Common myeloid progenitor, CD34-positive (primary cell): ENCODE data around the gene TMEM37.

Experiments used
- CTCF ChIA-PET: fragments of 350-600 bp; sonication (Branson Sonifier 250); formaldehyde crosslinking; loops from one replicate; lab custom pipeline; 2021; ENCODE audit warnings: antibody characterized with exemption; lab: Charles Lee
- POLR2A ChIA-PET: fragments of 350-600 bp; sonication (Branson Sonifier 250); formaldehyde crosslinking; loops from one replicate; lab custom pipeline; 2021; ENCODE audit warnings: antibody characterized with exemption; lab: Charles Lee
- DNase-seq, 3 donors: peaks; one replicate each; pipeline versions ENCODE4 v3.0.0 to v3.0.0-alpha.2; 2013
- H3K27ac ChIP-seq, 2 experiments: 1 replicate in 1 of 2; 2 replicates in 1 of 2; pipeline ENCODE4 v1.7.0; 2013; ENCODE audit warnings: inconsistent platforms in 2 of 2, low read length in 2 of 2, mild to moderate bottlenecking in 2 of 2, low read depth in 1 of 2, moderate library complexity in 1 of 2; ENCODE audit not compliant: severe bottlenecking in 2 of 2, insufficient read depth in 1 of 2, poor library complexity in 1 of 2
- H3K27me3 ChIP-seq, 5 experiments: replicated peaks in 2 of 5; 1 replicate in 3 of 5; 2 replicates in 2 of 5; pipeline versions ENCODE4 v1.6.1 to v1.7.0; 2013; ENCODE audit warnings: low read length in 4 of 5, mild to moderate bottlenecking in 2 of 5, moderate library complexity in 2 of 5, inconsistent platforms in 1 of 5; ENCODE audit not compliant: insufficient read depth in 5 of 5, control insufficient read depth in 4 of 5
- H3K36me3 ChIP-seq, 4 experiments: 1 replicate in 2 of 4; 2 replicates in 2 of 4; pipeline versions ENCODE4 v1.6.1 to v1.7.0; 2013; ENCODE audit warnings: low read length in 3 of 4, control low read depth in 1 of 4, mild to moderate bottlenecking in 1 of 4; ENCODE audit not compliant: control insufficient read depth in 4 of 4, insufficient read depth in 4 of 4
- H3K4me1 ChIP-seq, 4 experiments: 1 replicate in 3 of 4; 2 replicates in 1 of 4; pipeline versions ENCODE4 v1.6.1 to v1.7.1; 2013; ENCODE audit warnings: low read length in 3 of 4, mild to moderate bottlenecking in 3 of 4, control low read depth in 1 of 4, inconsistent platforms in 1 of 4, moderate library complexity in 1 of 4; ENCODE audit not compliant: control insufficient read depth in 4 of 4, insufficient read depth in 4 of 4; ENCODE audit errors: control extremely low read depth in 1 of 4
- H3K4me3 ChIP-seq, 7 experiments: 1 replicate in 4 of 7; 2 replicates in 3 of 7; pipeline versions ENCODE4 v1.5.1 to v1.7.0; 2013; ENCODE audit warnings: mild to moderate bottlenecking in 7 of 7, low read length in 6 of 7, moderate library complexity in 6 of 7, inconsistent platforms in 2 of 7, low read depth in 2 of 7, control low read depth in 1 of 7; ENCODE audit not compliant: insufficient read depth in 4 of 7, control insufficient read depth in 1 of 7; ENCODE audit errors: extremely low read depth in 1 of 7
- H3K9me3 ChIP-seq, 5 experiments: 1 replicate in 4 of 5; 2 replicates in 1 of 5; pipeline versions ENCODE4 v1.6.1 to v1.7.1; 2013; ENCODE audit warnings: low read length in 4 of 5, mild to moderate bottlenecking in 2 of 5, inconsistent platforms in 1 of 5, low read depth in 1 of 5, moderate library complexity in 1 of 5; ENCODE audit not compliant: control insufficient read depth in 4 of 5, insufficient read depth in 2 of 5; ENCODE audit errors: control extremely low read depth in 1 of 5
- WGBS: methylation state at CpG from one replicate; pipeline ENCODE4 v1.1.5; 2013; ENCODE audit not compliant: insufficient coverage; 5-methylcytosine and 5-hydroxymethylcytosine counted together

The TMEM37 gene

GRCh38 chr2:119439574-119440500 lies 8.2 kb downstream of the TMEM37 start:
- H3K4me1 ChIP-seq: no peaks in the 10 kb centered on the region
- WGBS: 90% methylated on average over 14 of the region's 15 CpGs
- no peak overlapping the region for H3K4me3 ChIP-seq
- H3K9me3 ChIP-seq: no peaks in the 10 kb centered on the region
- ChIA-PET CTCF (interaction anchor here (1.5 kb wide), 1 partner anchor 22 kb away, joined by 3 read pairs; no protein-coding TSS in a partner anchor), POLR2A (no interaction called here)
- H3K27me3 ChIP-seq: no peaks in the 10 kb centered on the region
- no peak overlapping the region for H3K27ac ChIP-seq
- no peak for DNase-seq
- H3K36me3 ChIP-seq: no peaks in the 10 kb centered on the region

- no peak overlapping the region for H3K4me3 ChIP-seq
- H3K4me1 ChIP-seq: no peaks in the 10 kb centered on the region
- no peak overlapping the region for H3K27ac ChIP-seq
- H3K27me3 ChIP-seq: no peaks in the 10 kb centered on the region
- ChIA-PET POLR2A (no interaction called here), CTCF (no interaction called here)
- H3K36me3 ChIP-seq: no peaks in the 10 kb centered on the region
- WGBS: 89% methylated on average over 1 of the region's 1 CpG
- no peaks in the 10 kb centered on the region for H3K9me3 ChIP-seq
- DNase-seq: no peak
Observed at GRCh38 chr2:119440501-119440870, 8.8 kb downstream of the TMEM37 start.

- Histone ChIP-seq H3K27me3 (no peaks in the 10 kb centered on the region), H3K36me3 (no peaks in the 10 kb centered on the region), H3K27ac (no peak overlapping the region), H3K4me3 (no peak overlapping the region), H3K9me3 (no peaks in the 10 kb centered on the region), H3K4me1 (no peaks in the 10 kb centered on the region)
- ChIA-PET POLR2A (no interaction called here), CTCF (interaction anchor here (1.2 kb wide), 1 partner anchor 31 kb away, joined by 3 read pairs; no protein-coding TSS in a partner anchor)
- no peak for DNase-seq
- 100% methylated on average over 3 of the region's 4 CpGs for WGBS
Observed at GRCh38 chr2:119440873-119441272, 9.2 kb downstream of the TMEM37 start.

- 96% methylated on average over 6 of the region's 8 CpGs for WGBS
- CTCF ChIA-PET: interaction anchor here (1.2 to 1.3 kb wide), 2 partner anchors 10 to 32 kb away, joined by 3 to 4 read pairs; no protein-coding TSS in a partner anchor
Observed at GRCh38 chr2:119441376-119442225, 9.9 kb downstream of the TMEM37 start.

GRCh38 chr2:119442226-119442619 lies 10.6 kb downstream of the TMEM37 start:
- Histone ChIP-seq H3K27me3 (peaks cover 0 to 5% (median 0%) of the 10 kb centered on the region in 5 experiments), H3K27ac (no peak overlapping the region), H3K4me3 (no peak overlapping the region), H3K36me3 (no peaks in the 10 kb centered on the region), H3K4me1 (no peaks in the 10 kb centered on the region), H3K9me3 (no peaks in the 10 kb centered on the region)
- WGBS: 100% methylated on average over 7 of the region's 7 CpGs
- ChIA-PET POLR2A (no interaction called here), CTCF (interaction anchor here (1.0 to 1.3 kb wide), 2 partner anchors 10 to 19 kb away, joined by 4 read pairs; no protein-coding TSS in a partner anchor)
- DNase-seq: no peak

More at GRCh38 chr2:119441376-119442225, 9.9 kb downstream of the TMEM37 start:
- no peak overlapping the region for H3K27ac ChIP-seq
- POLR2A ChIA-PET: no interaction called here
- no peaks in the 10 kb centered on the region for H3K9me3 ChIP-seq
- H3K27me3 ChIP-seq: peaks cover 0 to 1% (median 0%) of the 10 kb centered on the region in 5 experiments
- no peak overlapping the region for H3K4me3 ChIP-seq
- DNase-seq: no peak
- no peaks in the 10 kb centered on the region for H3K4me1 ChIP-seq
- no peaks in the 10 kb centered on the region for H3K36me3 ChIP-seq

GRCh38 chr2:119442850-119443249 lies 11.2 kb downstream of the TMEM37 start:
- no peak for DNase-seq
- Histone ChIP-seq H3K4me1 (no peaks in the 10 kb centered on the region), H3K4me3 (no peak overlapping the region), H3K27ac (no peak overlapping the region), H3K36me3 (no peaks in the 10 kb centered on the region), H3K9me3 (no peaks in the 10 kb centered on the region), H3K27me3 (peaks cover 0 to 5% (median 0%) of the 10 kb centered on the region in 5 experiments)
- WGBS: 95% methylated on average over 10 of the region's 11 CpGs
- CTCF ChIA-PET: interaction anchor here (1.0 to 1.3 kb wide), 2 partner anchors 9 to 18 kb away, joined by 4 read pairs; no protein-coding TSS in a partner anchor
- POLR2A ChIA-PET: no interaction called here
